GM23338 (cell line): ENCODE results near the gene ELMO3. TPM values are rescaled to one million over a fixed set of nuclear protein-coding genes. Genes with fewer than 3 reads are reported as not detected.

Experiments
- ATAC-seq: fragments of 200-7000 bp; cut with Tn5 transposase; 3 replicates; pipeline ENCODE4 v1.9.1; 2020
- DNase-seq: peaks from one replicate; pipeline ENCODE4 v3.0.0-alpha.2; 2015; ENCODE audit warnings: low spot score
- H2AFZ ChIP-seq: fragments of 200-600 bp; sonication (generic); 2 replicates; pipeline ENCODE4 v1.8.0; 2016; ENCODE audit warnings: antibody characterized with exemption, mild to moderate bottlenecking, moderate library complexity
- H3F3A ChIP-seq: fragments of 200-600 bp; sonication (generic); replicated peaks from 2 replicates; pipeline ENCODE4 v1.8.0; 2017; ENCODE audit warnings: antibody characterized with exemption, mixed run types, low read depth
- H3K27ac ChIP-seq: fragments of 200-600 bp; sonication (generic); 2 replicates; pipeline ENCODE4 v1.6.1; 2016; ENCODE audit warnings: low read depth
- H3K27me3 ChIP-seq: fragments of 200-600 bp; sonication (generic); 2 replicates; pipeline ENCODE4 v1.8.0; 2016; ENCODE audit warnings: mild to moderate bottlenecking, mixed run types, moderate library complexity; ENCODE audit not compliant: insufficient read depth
- H3K36me3 ChIP-seq: fragments of 200-600 bp; sonication (generic); 2 replicates; pipeline ENCODE4 v1.8.0; 2016; ENCODE audit warnings: mild to moderate bottlenecking; ENCODE audit not compliant: insufficient read depth
- H3K4me1 ChIP-seq: fragments of 200-600 bp; sonication (generic); 2 replicates; pipeline ENCODE4 v1.8.0; 2016; ENCODE audit warnings: mild to moderate bottlenecking, moderate library complexity; ENCODE audit not compliant: insufficient read depth
- H3K4me2 ChIP-seq: fragments of 200-600 bp; sonication (generic); 2 replicates; pipeline ENCODE4 v1.7.1; 2017; ENCODE audit warnings: mixed run types
- H3K4me3 ChIP-seq: fragments of 200-600 bp; sonication (generic); 2 replicates; pipeline ENCODE4 v1.6.1; 2016; ENCODE audit warnings: mixed run types
- H3K79me2 ChIP-seq: fragments of 200-600 bp; sonication (generic); replicated peaks from 2 replicates; pipeline ENCODE4 v1.8.0; 2017; ENCODE audit warnings: mild to moderate bottlenecking; ENCODE audit not compliant: insufficient read depth
- H3K9me2 ChIP-seq: fragments of 200-600 bp; sonication (generic); 2 replicates; pipeline ENCODE4 v1.8.0; 2017; ENCODE audit not compliant: insufficient read depth
- H4K20me1 ChIP-seq: fragments of 200-600 bp; sonication (generic); replicated peaks from 2 replicates; pipeline ENCODE4 v1.8.0; 2017; ENCODE audit warnings: mild to moderate bottlenecking; ENCODE audit not compliant: insufficient read depth
- H3K27ac Mint-ChIP-seq: 2 replicates; pipeline ENCODE4 v1.8.0; 2020; ENCODE audit warnings: inconsistent platforms, mild to moderate bottlenecking, moderate library complexity, mixed read lengths
- H3K27me3 Mint-ChIP-seq: 3 replicates; pipeline ENCODE4 v1.8.0; 2022; ENCODE audit warnings: low read depth, mild to moderate bottlenecking, moderate library complexity, mixed read lengths, inconsistent platforms; ENCODE audit not compliant: insufficient read depth, poor library complexity
- H3K36me3 Mint-ChIP-seq: 3 replicates; pipeline ENCODE4 v1.8.0; 2021; ENCODE audit warnings: low read depth, mild to moderate bottlenecking, inconsistent platforms, moderate library complexity, mixed read lengths
- H3K4me1 Mint-ChIP-seq: 3 replicates; pipeline ENCODE4 v1.8.0; 2020; ENCODE audit warnings: mild to moderate bottlenecking, inconsistent platforms, mixed read lengths
- H3K4me3 Mint-ChIP-seq: 3 replicates; pipeline ENCODE4 v1.8.0; 2021; ENCODE audit warnings: moderate library complexity, mild to moderate bottlenecking, inconsistent platforms, mixed read lengths
- H3K9me3 Mint-ChIP-seq: 3 replicates; pipeline ENCODE4 v1.8.0; 2020; ENCODE audit warnings: moderate library complexity, mild to moderate bottlenecking, inconsistent platforms, mixed read lengths
- CREB1 ChIP-seq: fragments of 250-450 bp; sonication (Bioruptor Pico); IDR thresholded peaks from 2 replicates; pipeline ENCODE4 v1.5.0; 2020; ENCODE audit warnings: low read depth, mild to moderate bottlenecking, moderate library complexity
- EZH2phosphoT487 ChIP-seq: fragments of 200-600 bp; sonication (generic); IDR thresholded peaks from one replicate; pipeline ENCODE4 v1.8.1; 2018; ENCODE audit warnings: antibody characterized with exemption; ENCODE audit not compliant: unreplicated experiment
- JUNB ChIP-seq: IDR thresholded peaks from one replicate; pipeline ENCODE4 v1.6.1; 2016; ENCODE audit warnings: antibody characterized with exemption; ENCODE audit not compliant: unreplicated experiment
- NANOG ChIP-seq: IDR thresholded peaks from 2 replicates; pipeline ENCODE4 v1.6.1; 2016; ENCODE audit warnings: antibody characterized with exemption, borderline replicate concordance
- STAT1 ChIP-seq: IDR thresholded peaks from one replicate; pipeline ENCODE4 v1.6.1; 2016; ENCODE audit warnings: antibody characterized with exemption; ENCODE audit not compliant: unreplicated experiment
- ZNF114 ChIP-seq: fragments of 250-450 bp; sonication (Bioruptor Pico); IDR thresholded peaks from 2 replicates; pipeline ENCODE4 v1.5.0; 2020; ENCODE audit warnings: mild to moderate bottlenecking, moderate library complexity
- ZNF331 ChIP-seq: fragments of 250-450 bp; sonication (Bioruptor Pico); IDR thresholded peaks from 2 replicates; pipeline ENCODE4 v1.5.0; 2020; ENCODE audit warnings: low read depth, mild to moderate bottlenecking, moderate library complexity
- polyA plus RNA-seq: library from polyadenylated mRNA; unstranded; fragments of >200 nt; fragmentation: Nextera tagmentation; extraction: Ambion mirVana; gene quantifications from 2 replicates; pipeline ENCODE4 v1.2.1, GENCODE V29; 2016
- total RNA-seq: library from RNA; depleted of rRNA; stranded (reverse); fragments of >200 nt; shearing (Covaris generic); gene quantifications from 2 replicates; pipeline ENCODE4 v1.2.3, GENCODE V29; 2014
- TF ChIP-seq, protein P1 (sequence below): fragments of 250-450 bp; sonication (Bioruptor Pico); IDR thresholded peaks from 2 replicates; pipeline ENCODE4 v1.5.0; 2020; ENCODE audit warnings: mild to moderate bottlenecking, moderate library complexity
- TF ChIP-seq, protein P2 (sequence below): IDR thresholded peaks from 2 replicates; pipeline ENCODE4 v1.6.1; 2016; ENCODE audit warnings: antibody characterized with exemption

ELMO3 gene
- total and polyA plus RNA-seq, 2 experiments from 2014 or later = 4.7 to 16.2 TPM

DNA sequence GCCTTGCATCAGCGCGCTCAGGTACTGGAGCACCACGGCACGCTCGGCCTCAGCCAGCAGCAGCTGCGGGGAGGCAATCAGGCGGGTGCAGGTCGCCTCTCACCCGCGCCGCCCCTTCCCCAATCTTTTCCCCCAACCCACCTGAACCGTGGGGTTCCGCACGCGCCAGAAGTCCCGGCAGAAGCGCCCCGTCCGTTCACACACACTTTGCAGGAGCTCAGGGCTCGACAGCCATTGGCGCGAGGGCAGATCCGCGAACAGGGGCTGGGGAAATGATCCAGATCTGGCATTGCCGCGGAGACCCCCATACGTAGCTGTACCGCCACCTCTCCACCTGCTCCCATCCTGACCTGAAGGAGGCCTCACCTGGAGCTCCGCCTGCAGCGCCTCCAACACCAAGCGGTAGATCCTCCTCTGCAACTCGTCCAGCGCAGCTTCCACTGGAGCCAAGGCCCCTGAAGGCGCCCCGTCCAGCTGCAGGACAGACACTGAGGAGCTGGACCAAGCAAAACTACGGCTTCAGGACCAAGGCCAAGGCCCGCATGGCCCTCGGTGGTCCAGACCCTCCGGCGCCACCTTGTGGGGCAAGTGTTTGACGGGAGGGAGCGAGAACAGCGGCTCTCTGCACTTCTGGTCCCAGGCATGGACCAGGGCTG lies 13.8 kb upstream of the ELMO3 start (continued):
- TF ChIP-seq, protein P1, sequence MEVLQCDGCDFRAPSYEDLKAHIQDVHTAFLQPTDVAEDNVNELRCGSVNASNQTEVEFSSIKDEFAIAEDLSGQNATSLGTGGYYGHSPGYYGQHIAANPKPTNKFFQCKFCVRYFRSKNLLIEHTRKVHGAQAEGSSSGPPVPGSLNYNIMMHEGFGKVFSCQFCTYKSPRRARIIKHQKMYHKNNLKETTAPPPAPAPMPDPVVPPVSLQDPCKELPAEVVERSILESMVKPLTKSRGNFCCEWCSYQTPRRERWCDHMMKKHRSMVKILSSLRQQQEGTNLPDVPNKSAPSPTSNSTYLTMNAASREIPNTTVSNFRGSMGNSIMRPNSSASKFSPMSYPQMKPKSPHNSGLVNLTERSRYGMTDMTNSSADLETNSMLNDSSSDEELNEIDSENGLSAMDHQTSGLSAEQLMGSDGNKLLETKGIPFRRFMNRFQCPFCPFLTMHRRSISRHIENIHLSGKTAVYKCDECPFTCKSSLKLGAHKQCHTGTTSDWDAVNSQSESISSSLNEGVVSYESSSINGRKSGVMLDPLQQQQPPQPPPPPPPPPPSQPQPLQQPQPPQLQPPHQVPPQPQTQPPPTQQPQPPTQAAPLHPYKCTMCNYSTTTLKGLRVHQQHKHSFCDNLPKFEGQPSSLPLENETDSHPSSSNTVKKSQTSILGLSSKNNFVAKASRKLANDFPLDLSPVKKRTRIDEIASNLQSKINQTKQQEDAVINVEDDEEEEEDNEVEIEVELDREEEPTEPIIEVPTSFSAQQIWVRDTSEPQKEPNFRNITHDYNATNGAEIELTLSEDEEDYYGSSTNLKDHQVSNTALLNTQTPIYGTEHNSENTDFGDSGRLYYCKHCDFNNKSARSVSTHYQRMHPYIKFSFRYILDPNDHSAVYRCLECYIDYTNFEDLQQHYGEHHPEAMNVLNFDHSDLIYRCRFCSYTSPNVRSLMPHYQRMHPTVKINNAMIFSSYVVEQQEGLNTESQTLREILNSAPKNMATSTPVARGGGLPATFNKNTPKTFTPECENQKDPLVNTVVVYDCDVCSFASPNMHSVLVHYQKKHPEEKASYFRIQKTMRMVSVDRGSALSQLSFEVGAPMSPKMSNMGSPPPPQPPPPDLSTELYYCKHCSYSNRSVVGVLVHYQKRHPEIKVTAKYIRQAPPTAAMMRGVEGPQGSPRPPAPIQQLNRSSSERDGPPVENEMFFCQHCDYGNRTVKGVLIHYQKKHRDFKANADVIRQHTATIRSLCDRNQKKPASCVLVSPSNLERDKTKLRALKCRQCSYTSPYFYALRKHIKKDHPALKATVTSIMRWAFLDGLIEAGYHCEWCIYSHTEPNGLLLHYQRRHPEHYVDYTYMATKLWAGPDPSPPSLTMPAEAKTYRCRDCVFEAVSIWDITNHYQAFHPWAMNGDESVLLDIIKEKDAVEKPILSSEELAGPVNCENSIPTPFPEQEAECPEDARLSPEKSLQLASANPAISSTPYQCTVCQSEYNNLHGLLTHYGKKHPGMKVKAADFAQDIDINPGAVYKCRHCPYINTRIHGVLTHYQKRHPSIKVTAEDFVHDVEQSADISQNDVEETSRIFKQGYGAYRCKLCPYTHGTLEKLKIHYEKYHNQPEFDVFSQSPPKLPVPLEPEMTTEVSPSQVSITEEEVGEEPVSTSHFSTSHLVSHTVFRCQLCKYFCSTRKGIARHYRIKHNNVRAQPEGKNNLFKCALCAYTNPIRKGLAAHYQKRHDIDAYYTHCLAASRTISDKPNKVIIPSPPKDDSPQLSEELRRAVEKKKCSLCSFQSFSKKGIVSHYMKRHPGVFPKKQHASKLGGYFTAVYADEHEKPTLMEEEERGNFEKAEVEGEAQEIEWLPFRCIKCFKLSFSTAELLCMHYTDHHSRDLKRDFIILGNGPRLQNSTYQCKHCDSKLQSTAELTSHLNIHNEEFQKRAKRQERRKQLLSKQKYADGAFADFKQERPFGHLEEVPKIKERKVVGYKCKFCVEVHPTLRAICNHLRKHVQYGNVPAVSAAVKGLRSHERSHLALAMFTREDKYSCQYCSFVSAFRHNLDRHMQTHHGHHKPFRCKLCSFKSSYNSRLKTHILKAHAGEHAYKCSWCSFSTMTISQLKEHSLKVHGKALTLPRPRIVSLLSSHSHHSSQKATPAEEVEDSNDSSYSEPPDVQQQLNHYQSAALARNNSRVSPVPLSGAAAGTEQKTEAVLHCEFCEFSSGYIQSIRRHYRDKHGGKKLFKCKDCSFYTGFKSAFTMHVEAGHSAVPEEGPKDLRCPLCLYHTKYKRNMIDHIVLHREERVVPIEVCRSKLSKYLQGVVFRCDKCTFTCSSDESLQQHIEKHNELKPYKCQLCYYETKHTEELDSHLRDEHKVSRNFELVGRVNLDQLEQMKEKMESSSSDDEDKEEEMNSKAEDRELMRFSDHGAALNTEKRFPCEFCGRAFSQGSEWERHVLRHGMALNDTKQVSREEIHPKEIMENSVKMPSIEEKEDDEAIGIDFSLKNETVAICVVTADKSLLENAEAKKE = no peak
- 0 out of 2 replicates have a peak, but pooled peaks have one; percentile 12 for TF ChIP-seq ZNF331 (CRISPR knock-in tag)

DNA sequence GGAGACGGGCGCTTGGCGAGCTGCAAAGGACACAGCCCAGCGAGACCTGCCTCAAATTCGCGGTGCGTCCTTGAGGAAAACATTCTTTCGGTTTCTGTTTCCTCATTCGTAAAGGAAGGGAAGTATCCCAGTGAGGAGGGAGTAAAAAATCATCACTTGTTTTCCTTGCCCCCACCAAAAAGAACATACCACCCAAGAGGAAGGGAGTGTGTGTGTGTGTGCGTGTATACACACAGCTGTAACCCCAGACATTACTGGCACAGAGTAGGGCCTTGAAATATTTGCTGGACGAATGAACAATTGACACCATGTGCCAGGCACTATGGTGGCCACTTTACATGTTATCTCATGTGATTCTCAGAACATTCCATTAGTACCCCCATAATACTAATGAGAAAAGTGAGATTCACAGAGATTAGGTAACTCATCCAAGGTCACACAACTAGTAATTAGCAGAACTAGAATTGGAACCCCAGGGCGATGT lies 13.2 kb upstream of the ELMO3 start:
- peak overlapping the region; percentile 84 for H3K4me3 Mint-ChIP-seq
- peaks cover 10% of the 10 kb centered on the region for H3K79me2 ChIP-seq
- peaks cover 28% of the 10 kb centered on the region for H3K27me3 ChIP-seq
- no peak overlapping the region for H3K27ac ChIP-seq
- H3F3A ChIP-seq = 0 out of 2 replicates have a peak, but pooled peaks cover 3% of the 10 kb centered on the region
- no peak for DNase-seq
- peak overlapping the region; percentile 41; the same call in 1 of the 2 replicates for H3K4me2 ChIP-seq
- H2AFZ ChIP-seq = no peak overlapping the region
- no peak for ATAC-seq
- H3K4me1 ChIP-seq = peaks cover 14% of the 10 kb centered on the region
- no peaks in the 10 kb centered on the region for H3K36me3 ChIP-seq
- H3K4me1 Mint-ChIP-seq = peaks cover 16% of the 10 kb centered on the region
- no peaks in the 10 kb centered on the region for H3K36me3 Mint-ChIP-seq
- H3K4me3 ChIP-seq = no peak overlapping the region; the same call in 1 of the 2 replicates
- H3K27me3 Mint-ChIP-seq = peaks cover 30% of the 10 kb centered on the region
- H3K27ac Mint-ChIP-seq = no peak overlapping the region
- no peaks in the 10 kb centered on the region; the same call in 2 of the 3 replicates for H3K9me3 Mint-ChIP-seq
- no peaks in the 10 kb centered on the region for H3K9me2 ChIP-seq
- H4K20me1 ChIP-seq = no peaks in the 10 kb centered on the region
- TF ChIP-seq ZNF114 (CRISPR knock-in tag) (no peak), JUNB (no peak), NANOG (no peak), STAT1 (no peak), ZNF331 (CRISPR knock-in tag) (no peak), EZH2phosphoT487 (no peak), CREB1 (no peak)
- TF ChIP-seq, protein P2, sequence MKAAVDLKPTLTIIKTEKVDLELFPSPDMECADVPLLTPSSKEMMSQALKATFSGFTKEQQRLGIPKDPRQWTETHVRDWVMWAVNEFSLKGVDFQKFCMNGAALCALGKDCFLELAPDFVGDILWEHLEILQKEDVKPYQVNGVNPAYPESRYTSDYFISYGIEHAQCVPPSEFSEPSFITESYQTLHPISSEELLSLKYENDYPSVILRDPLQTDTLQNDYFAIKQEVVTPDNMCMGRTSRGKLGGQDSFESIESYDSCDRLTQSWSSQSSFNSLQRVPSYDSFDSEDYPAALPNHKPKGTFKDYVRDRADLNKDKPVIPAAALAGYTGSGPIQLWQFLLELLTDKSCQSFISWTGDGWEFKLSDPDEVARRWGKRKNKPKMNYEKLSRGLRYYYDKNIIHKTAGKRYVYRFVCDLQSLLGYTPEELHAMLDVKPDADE = no peak
